H9 (cell line): Measurements from ENCODE around the gene PPARG. TPM values are rescaled to one million over a fixed set of nuclear protein-coding genes. Genes with fewer than 3 reads are reported as not detected.

ENCODE experiments used
- DNase-seq: peaks from one replicate; pipeline ENCODE4 v3.0.0-alpha.2; 2017
- H2AFZ ChIP-seq: one replicate; pipeline ENCODE4 v1.6.1; 2013; ENCODE audit warnings: mild to moderate bottlenecking, low read length, control low read depth, moderate library complexity
- H2AK5ac ChIP-seq: 2 replicates; pipeline ENCODE4 v1.6.1; 2013; ENCODE audit warnings: low read length, control low read depth, mixed read lengths; ENCODE audit not compliant: insufficient read length
- H2BK120ac ChIP-seq: one replicate; pipeline ENCODE4 v1.6.1; 2013; ENCODE audit warnings: low read depth, mild to moderate bottlenecking, low read length, control low read depth, inconsistent platforms; ENCODE audit not compliant: poor library complexity, severe bottlenecking
- H2BK12ac ChIP-seq: 2 replicates; pipeline ENCODE4 v1.6.1; 2013; ENCODE audit warnings: low read length, control low read depth, mixed read lengths, low read depth; ENCODE audit not compliant: insufficient read length
- H2BK15ac ChIP-seq: 2 replicates; pipeline ENCODE4 v1.6.1; 2013; ENCODE audit warnings: low read depth, low read length, control low read depth
- H2BK20ac ChIP-seq: one replicate; pipeline ENCODE4 v1.6.1; 2013; ENCODE audit warnings: low read depth, mild to moderate bottlenecking, low read length, control low read depth, inconsistent platforms; ENCODE audit not compliant: poor library complexity, severe bottlenecking
- H2BK5ac ChIP-seq: 2 replicates; pipeline ENCODE4 v1.6.1; 2013; ENCODE audit warnings: low read length, control low read depth, mixed read lengths; ENCODE audit not compliant: insufficient read length
- H3K14ac ChIP-seq: 2 replicates; pipeline ENCODE4 v1.6.1; 2013; ENCODE audit warnings: low read length, control low read depth; ENCODE audit not compliant: insufficient read depth
- H3K18ac ChIP-seq: 2 replicates; pipeline ENCODE4 v1.6.1; 2013; ENCODE audit warnings: low read depth, mild to moderate bottlenecking, mixed read lengths, low read length, control low read depth; ENCODE audit not compliant: insufficient read length
- H3K23ac ChIP-seq: 2 replicates; pipeline ENCODE4 v1.6.1; 2013; ENCODE audit warnings: low read length, control low read depth, mixed read lengths, low read depth; ENCODE audit not compliant: insufficient read length
- H3K23me2 ChIP-seq: 2 replicates; pipeline ENCODE4 v1.6.1; 2013; ENCODE audit warnings: low read depth, mild to moderate bottlenecking, mixed read lengths, low read length, control low read depth; ENCODE audit not compliant: insufficient read length, poor library complexity, severe bottlenecking
- H3K27ac ChIP-seq: 2 replicates; pipeline ENCODE4 v1.5.1; 2013; ENCODE audit warnings: low read length, control low read depth, mixed read lengths, low read depth; ENCODE audit not compliant: insufficient read length
- H3K27me3 ChIP-seq: 2 replicates; pipeline ENCODE4 v1.6.1; 2013; ENCODE audit warnings: low read length, control low read depth, inconsistent platforms; ENCODE audit not compliant: insufficient read depth
- H3K4ac ChIP-seq: 2 replicates; pipeline ENCODE4 v1.6.1; 2013; ENCODE audit warnings: low read depth, mild to moderate bottlenecking, control low read depth, inconsistent platforms, low read length, moderate library complexity
- H3K4me1 ChIP-seq: 2 replicates; pipeline ENCODE4 v1.6.1; 2013; ENCODE audit warnings: low read length, control low read depth, inconsistent platforms; ENCODE audit not compliant: insufficient read depth
- H3K4me2 ChIP-seq: 2 replicates; pipeline ENCODE4 v1.6.1; 2013; ENCODE audit warnings: low read length, control low read depth, mixed read lengths; ENCODE audit not compliant: insufficient read length, insufficient read depth
- H3K56ac ChIP-seq: 2 replicates; pipeline ENCODE4 v1.6.1; 2013; ENCODE audit warnings: low read depth, mild to moderate bottlenecking, mixed read lengths, low read length, control low read depth; ENCODE audit not compliant: insufficient read length
- H3K79me1 ChIP-seq: 2 replicates; pipeline ENCODE4 v1.6.1; 2013; ENCODE audit warnings: low read depth, mild to moderate bottlenecking, moderate library complexity, low read length, control low read depth, inconsistent platforms; ENCODE audit not compliant: insufficient read depth, poor library complexity, severe bottlenecking
- H3K79me2 ChIP-seq: 2 replicates; pipeline ENCODE4 v1.6.1; 2013; ENCODE audit warnings: low read length, control low read depth, inconsistent platforms; ENCODE audit not compliant: insufficient read depth
- H3K9ac ChIP-seq: 2 replicates; pipeline ENCODE4 v1.6.1; 2013; ENCODE audit warnings: low read length, control low read depth, mixed read lengths; ENCODE audit not compliant: insufficient read length; ENCODE audit errors: extremely low read depth
- H3K9me3 ChIP-seq: one replicate; pipeline ENCODE4 v1.6.1; 2013; ENCODE audit warnings: low read depth, low read length, inconsistent platforms; ENCODE audit not compliant: control insufficient read depth
- H3T11ph ChIP-seq: one replicate; pipeline ENCODE4 v1.6.1; 2013; ENCODE audit warnings: mild to moderate bottlenecking, low read length, control low read depth, inconsistent platforms
- H4K20me1 ChIP-seq: one replicate; pipeline ENCODE4 v1.6.1; 2013; ENCODE audit not compliant: control insufficient read depth, insufficient read length, insufficient read depth
- H4K5ac ChIP-seq: 2 replicates; pipeline ENCODE4 v1.6.1; 2013; ENCODE audit warnings: low read depth, mild to moderate bottlenecking, mixed read lengths, low read length, control low read depth; ENCODE audit not compliant: insufficient read length
- H4K8ac ChIP-seq: replicated peaks from 2 replicates; pipeline ENCODE4 v1.6.1; 2013; ENCODE audit warnings: low read length, control low read depth, mixed read lengths, low read depth; ENCODE audit not compliant: insufficient read length
- H4K91ac ChIP-seq: 2 replicates; pipeline ENCODE4 v1.6.1; 2013; ENCODE audit warnings: low read depth, mild to moderate bottlenecking, moderate library complexity, mixed read lengths, low read length, control low read depth; ENCODE audit not compliant: insufficient read length
- H3K27ac Mint-ChIP-seq, 3 experiments: 2 replicates in 2 of 3; 3 replicates in 1 of 3; pipeline ENCODE4 v1.8.0; 2020 to 2021; ENCODE audit warnings: mixed read lengths in 3 of 3, mild to moderate bottlenecking in 1 of 3, moderate library complexity in 1 of 3
- H3K27me3 Mint-ChIP-seq: 2 replicates; pipeline ENCODE4 v1.8.0; 2021; ENCODE audit warnings: low read depth, mild to moderate bottlenecking, moderate library complexity, mixed read lengths
- H3K36me3 Mint-ChIP-seq, 3 experiments: 2 replicates in 2 of 3; 3 replicates in 1 of 3; pipeline ENCODE4 v1.8.0; 2020 to 2021; ENCODE audit warnings: low read depth in 3 of 3, mixed read lengths in 3 of 3; ENCODE audit not compliant: insufficient read depth in 1 of 3
- H3K4me1 Mint-ChIP-seq, 2 experiments: 2 replicates each; pipeline ENCODE4 v1.8.0; 2020; ENCODE audit warnings: mixed read lengths in 2 of 2
- H3K4me3 Mint-ChIP-seq, 2 experiments: 2 replicates in 1 of 2; 3 replicates in 1 of 2; pipeline ENCODE4 v1.8.0; 2020 to 2021; ENCODE audit warnings: mild to moderate bottlenecking in 2 of 2, mixed read lengths in 2 of 2, moderate library complexity in 1 of 2
- H3K9me3 Mint-ChIP-seq, 2 experiments: 2 replicates in 1 of 2; 3 replicates in 1 of 2; pipeline ENCODE4 v1.8.0; 2020; ENCODE audit warnings: mild to moderate bottlenecking in 2 of 2, mixed read lengths in 2 of 2, moderate library complexity in 1 of 2
- WGBS: extraction: QIAGEN DNeasy Blood & Tissue Kit; methylation state at CpG from one replicate; pipeline ENCODE4 v1.1.7; 2013; ENCODE audit warnings: missing lambda C conversion rate, low lambda C conversion rate, mixed read lengths; ENCODE audit not compliant: insufficient read length; ENCODE audit errors: extremely low coverage; 5-methylcytosine and 5-hydroxymethylcytosine counted together
- total RNA-seq: library from RNA; stranded (reverse); gene quantifications from 2 replicates; pipeline ENCODE4 v1.2.1, GENCODE V29; 2021
- TF ChIP-seq, protein P1 (sequence below): fragments of 200-600 bp; sonication (generic); conservative IDR thresholded peaks from 3 replicates; pipeline ENCODE4 v1.8.0; 2021; ENCODE audit warnings: antibody characterized with exemption, mild to moderate bottlenecking

PPARG gene
- total RNA-seq, 1 experiment from 2014 or later, result 0.42 TPM

DNA sequence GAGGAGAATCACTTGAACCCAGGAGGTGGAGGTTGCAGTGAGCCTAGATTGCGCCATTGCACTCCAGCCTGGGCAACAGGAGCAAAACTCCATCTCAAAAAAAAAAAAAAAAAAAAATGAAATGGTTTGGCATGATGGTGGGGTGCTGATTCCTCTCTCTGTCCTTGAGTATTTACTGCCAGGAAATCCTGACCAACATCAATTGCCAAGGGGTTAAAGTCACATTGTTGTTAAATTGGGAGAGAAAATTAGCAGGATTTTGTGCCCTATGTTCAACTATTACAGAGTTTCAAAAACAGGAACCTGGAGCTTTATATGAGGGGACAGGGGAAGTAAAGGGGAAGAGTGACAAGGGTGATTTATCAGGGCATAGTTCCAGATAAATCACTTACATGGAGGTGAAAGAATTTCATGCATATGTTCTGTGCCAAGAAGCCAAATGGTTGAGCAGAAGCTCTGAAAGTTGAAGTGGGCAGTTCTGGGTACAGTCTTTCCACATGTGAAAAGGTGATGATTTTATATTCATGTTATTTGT is 124.9 kb downstream of the PPARG start:
- Histone ChIP-seq H2AK5ac (no peak overlapping the region), H3K14ac (no peak overlapping the region), H3K9me3 (no peaks in the 10 kb centered on the region), H2BK5ac (no peak overlapping the region), H3K4ac (no peak overlapping the region), H4K20me1 (peaks cover 4% of the 10 kb centered on the region), H2BK12ac (no peak overlapping the region), H3K9ac (no peak overlapping the region), H3K27ac (no peak overlapping the region), H3T11ph (no peak overlapping the region), H3K23ac (no peak overlapping the region), H3K27me3 (no peaks in the 10 kb centered on the region), H3K23me2 (no peaks in the 10 kb centered on the region), H2BK120ac (no peak overlapping the region), H4K8ac (no peak overlapping the region), H4K91ac (no peak overlapping the region), H2BK20ac (no peak overlapping the region), H2AFZ (no peak overlapping the region), H3K18ac (no peak overlapping the region), H3K4me1 (peaks cover 3% of the 10 kb centered on the region; the same call in 1 of the 2 replicates), H3K4me2 (no peak overlapping the region), H3K56ac (no peak overlapping the region), H2BK15ac (no peak overlapping the region), H3K79me2 (no peaks in the 10 kb centered on the region), H4K5ac (no peak overlapping the region), H3K79me1 (no peaks in the 10 kb centered on the region)
- peaks cover 3 to 7% of the 10 kb centered on the region in 2 experiments; a peak in 1 of 4 replicates for H3K4me1 Mint-ChIP-seq
- no peak overlapping the region for H3K27ac Mint-ChIP-seq
- no peaks in the 10 kb centered on the region for H3K9me3 Mint-ChIP-seq
- peaks cover 2% of the 10 kb centered on the region; the same call in 1 of the 2 replicates for H3K27me3 Mint-ChIP-seq
- no CpG with 5 or more reads among the region's 1 CpG for WGBS
- no peaks in the 10 kb centered on the region for H3K36me3 Mint-ChIP-seq
- TF ChIP-seq, protein P1, sequence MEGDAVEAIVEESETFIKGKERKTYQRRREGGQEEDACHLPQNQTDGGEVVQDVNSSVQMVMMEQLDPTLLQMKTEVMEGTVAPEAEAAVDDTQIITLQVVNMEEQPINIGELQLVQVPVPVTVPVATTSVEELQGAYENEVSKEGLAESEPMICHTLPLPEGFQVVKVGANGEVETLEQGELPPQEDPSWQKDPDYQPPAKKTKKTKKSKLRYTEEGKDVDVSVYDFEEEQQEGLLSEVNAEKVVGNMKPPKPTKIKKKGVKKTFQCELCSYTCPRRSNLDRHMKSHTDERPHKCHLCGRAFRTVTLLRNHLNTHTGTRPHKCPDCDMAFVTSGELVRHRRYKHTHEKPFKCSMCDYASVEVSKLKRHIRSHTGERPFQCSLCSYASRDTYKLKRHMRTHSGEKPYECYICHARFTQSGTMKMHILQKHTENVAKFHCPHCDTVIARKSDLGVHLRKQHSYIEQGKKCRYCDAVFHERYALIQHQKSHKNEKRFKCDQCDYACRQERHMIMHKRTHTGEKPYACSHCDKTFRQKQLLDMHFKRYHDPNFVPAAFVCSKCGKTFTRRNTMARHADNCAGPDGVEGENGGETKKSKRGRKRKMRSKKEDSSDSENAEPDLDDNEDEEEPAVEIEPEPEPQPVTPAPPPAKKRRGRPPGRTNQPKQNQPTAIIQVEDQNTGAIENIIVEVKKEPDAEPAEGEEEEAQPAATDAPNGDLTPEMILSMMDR, result no peak
- H3K4me3 Mint-ChIP-seq, result no peak overlapping the region
- no peak for DNase-seq
